C4-2B (cell line): ENCODE results near the gene SUMO3.

Experiments used
- H3K27ac ChIP-seq: fragments of 450-650 bp; 2 replicates; pipeline ENCODE4 v1.5.1; 2017
- ZFX ChIP-seq: fragments of 450-650 bp; IDR thresholded peaks from 2 replicates; pipeline ENCODE4 v1.6.1; 2017
- TF ChIP-seq, protein P1 (sequence below): fragments of 450-650 bp; conservative IDR thresholded peaks from 2 replicates; pipeline ENCODE4 v1.5.1; 2017; ENCODE audit warnings: mild to moderate bottlenecking

Gene SUMO3

DNA sequence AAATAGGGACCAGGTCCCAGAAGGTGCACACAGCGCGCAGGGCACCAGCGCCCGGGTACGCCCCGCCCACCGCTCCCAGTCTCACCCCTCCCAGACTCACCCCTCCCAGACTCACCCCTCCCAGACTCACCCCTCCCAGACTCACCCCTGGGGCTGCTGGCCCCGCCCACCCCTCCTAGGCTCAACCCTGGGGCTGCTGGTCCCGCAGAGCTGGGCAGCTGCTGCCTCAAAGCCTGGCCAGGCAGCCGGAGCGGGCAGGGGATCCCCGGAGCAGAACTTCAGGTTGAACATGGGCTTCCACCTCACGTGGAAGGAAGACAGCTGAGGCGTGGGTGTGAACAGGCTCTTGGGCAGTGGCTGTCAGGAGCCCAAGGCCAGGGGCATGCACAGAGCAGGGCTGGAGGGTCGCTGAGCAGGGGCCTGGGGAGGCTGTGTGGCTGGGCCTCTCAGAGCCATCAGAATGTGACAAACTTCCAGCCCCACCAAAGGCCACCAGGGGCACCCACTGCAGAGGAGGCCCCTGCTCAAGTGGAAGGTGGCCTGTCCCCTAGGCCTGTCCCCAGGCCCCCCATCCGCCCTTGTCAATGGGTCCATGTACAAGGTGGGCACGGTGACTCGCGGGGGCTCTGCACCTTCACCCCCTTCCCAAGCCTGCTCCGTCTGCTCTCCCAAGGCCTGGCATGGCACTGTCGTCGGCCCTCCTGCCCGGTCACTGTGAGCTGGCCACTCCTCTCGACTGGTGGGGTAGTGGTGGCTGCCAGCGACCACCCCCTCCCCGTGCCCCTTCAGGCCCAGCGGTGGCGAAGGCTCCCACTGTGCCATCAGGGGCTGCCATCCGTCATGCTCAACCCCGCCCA, 20.4 kb upstream of the SUMO3 start:
- no peak overlapping the region for H3K27ac ChIP-seq
- TF ChIP-seq ZFX: no peak
- TF ChIP-seq, protein P1, sequence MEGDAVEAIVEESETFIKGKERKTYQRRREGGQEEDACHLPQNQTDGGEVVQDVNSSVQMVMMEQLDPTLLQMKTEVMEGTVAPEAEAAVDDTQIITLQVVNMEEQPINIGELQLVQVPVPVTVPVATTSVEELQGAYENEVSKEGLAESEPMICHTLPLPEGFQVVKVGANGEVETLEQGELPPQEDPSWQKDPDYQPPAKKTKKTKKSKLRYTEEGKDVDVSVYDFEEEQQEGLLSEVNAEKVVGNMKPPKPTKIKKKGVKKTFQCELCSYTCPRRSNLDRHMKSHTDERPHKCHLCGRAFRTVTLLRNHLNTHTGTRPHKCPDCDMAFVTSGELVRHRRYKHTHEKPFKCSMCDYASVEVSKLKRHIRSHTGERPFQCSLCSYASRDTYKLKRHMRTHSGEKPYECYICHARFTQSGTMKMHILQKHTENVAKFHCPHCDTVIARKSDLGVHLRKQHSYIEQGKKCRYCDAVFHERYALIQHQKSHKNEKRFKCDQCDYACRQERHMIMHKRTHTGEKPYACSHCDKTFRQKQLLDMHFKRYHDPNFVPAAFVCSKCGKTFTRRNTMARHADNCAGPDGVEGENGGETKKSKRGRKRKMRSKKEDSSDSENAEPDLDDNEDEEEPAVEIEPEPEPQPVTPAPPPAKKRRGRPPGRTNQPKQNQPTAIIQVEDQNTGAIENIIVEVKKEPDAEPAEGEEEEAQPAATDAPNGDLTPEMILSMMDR: no peak

DNA sequence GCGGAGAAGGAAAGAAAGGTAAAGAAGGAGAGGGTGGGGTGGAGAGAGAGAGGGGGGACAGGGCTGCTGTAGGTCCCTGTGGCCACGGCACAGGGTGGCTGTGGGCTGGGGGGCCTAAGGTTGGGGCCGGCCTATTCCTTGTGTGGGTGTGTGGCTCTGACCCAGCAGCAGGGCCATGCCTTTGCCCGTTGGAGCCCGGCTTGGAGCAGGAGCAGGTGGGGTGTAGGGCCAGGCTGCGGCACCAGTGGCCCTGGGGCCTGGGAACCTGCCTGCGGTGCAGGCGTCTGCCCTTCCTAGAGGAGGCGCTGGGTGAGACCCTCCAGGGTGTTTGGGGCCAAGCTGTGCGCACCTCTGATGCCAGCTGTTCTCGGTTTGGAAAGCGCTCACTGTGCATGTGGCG, 19.7 kb upstream of the SUMO3 start:
- H3K27ac ChIP-seq: peak overlapping the region; percentile 62
- TF ChIP-seq ZFX: no peak
- TF ChIP-seq, protein P1: no peak

DNA sequence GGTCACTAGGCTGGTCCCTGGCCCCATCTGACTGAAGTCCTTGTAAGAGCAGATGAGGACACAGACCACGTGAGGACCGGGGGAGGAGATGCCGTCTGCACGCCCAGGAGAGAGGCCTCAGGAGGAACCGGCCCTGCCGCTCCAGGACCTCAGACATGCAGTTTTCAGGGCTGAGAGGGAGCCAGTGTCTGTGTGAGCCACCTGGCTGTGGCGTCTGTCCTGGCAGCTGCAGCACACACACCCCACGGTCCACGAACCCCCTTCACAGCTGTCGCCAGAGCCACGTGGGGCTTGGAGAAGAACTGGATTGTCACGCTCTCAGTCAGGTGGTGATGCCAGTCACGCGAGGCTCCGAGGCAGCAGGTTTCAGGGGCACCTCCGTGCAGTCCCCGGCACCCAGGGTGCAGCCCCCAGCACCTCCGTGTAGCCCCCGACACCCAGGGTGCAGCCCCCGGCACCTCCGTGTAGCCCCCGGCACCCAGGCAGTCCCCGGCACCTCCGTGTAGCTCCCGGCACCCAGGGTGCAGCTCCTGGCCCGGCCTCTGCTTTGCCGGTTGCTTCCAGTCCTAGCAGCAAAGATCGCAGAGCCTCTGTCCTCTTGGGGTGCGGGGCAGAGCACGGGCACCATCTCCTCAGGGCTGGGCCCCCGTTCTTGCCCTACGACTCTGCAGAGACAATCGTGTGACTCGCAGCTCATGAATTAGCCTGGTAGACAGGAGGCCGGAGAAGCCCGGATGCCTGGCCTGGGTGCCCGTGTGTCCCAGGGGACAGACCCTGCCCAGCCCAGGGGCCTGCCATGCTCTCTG, 19.0 kb upstream of the SUMO3 start:
- TF ChIP-seq, protein P1: no peak
- TF ChIP-seq ZFX: 0 out of 2 replicates have a peak, but pooled peaks have one; percentile 14
- H3K27ac ChIP-seq: peak overlapping the region; percentile 62

DNA sequence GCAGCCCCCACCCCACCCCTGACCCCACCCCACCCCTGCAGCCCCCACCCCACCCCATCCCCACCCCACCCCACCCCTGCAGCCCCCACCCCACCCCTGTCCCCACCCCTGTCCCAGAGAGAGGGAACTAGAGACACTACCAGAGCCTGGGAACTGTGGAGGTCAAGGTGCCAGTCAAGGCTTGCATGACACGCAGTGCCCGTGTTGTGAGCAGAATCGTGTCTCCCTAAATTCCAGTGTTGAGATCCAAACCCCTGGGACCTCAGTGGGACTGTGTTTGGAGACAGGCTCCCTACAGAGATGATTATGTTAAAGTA, 18.4 kb upstream of the SUMO3 start:
- TF ChIP-seq, protein P1: no peak
- no peak for TF ChIP-seq ZFX
- peak overlapping the region; percentile 62 for H3K27ac ChIP-seq

DNA sequence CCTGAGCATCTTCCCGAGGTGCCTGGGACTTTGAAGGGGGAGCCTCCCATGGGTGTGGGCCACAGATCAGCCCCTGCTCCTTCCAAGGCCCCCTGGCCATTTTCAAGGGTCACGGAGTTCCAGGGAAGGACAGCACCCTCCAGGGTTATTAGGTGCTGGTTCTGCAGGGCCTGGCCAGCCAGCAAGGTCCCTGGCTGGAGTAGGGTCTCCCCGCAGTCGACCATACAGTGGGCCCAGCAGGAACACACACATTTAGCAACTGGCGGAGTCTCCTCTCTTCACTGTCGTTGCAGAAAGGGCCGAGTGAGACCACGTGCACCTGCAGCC, 17.7 kb upstream of the SUMO3 start:
- TF ChIP-seq ZFX: no peak
- TF ChIP-seq, protein P1: no peak
- H3K27ac ChIP-seq: no peak overlapping the region

DNA sequence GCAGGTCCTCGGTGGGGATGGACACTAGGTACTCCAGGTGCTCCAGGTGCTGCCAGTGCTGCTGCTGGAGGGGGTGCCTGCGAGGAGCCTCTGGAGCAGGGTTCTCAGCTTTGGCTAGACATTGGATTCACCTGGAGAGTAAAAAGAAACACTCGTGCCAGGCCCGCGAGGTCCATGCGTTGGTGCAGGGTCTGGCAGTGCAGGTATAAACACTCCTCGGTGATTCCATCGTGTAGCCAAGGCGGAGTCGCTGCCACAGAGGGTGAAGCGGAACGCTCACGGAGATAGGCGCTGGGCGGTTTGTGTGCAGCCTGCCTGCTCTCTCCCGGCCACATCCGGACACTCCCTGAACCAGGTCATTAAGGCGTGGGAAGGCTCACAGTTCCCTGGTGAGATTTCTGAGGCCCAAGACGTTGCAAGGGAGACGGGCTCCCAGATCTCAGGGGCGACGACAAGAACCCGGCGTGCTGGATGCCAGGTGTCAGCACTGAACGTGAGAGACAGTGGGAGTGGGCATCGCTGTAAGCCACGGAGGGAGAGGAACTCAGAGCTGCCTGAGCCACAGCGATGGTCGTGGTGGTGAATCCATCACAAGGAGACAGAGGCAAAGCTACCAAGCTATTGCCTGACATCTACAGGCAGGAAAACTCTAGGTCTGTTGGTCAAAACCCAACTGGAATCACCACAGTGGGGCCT, 17.2 kb upstream of the SUMO3 start:
- TF ChIP-seq ZFX: no peak
- TF ChIP-seq, protein P1: no peak

More for the DNA sequence above, 17.2 kb upstream of the SUMO3 start:
- H3K27ac ChIP-seq: no peak overlapping the region
